GM12874 (cell line): Measurements from ENCODE around the gene CYP17A1.

Source experiments
- CTCF ChIP-seq: IDR thresholded peaks from 2 replicates; pipeline ENCODE4 v1.5.1; 2011; ENCODE audit warnings: low read depth, mild to moderate bottlenecking, control low read depth, low read length, moderate library complexity; ENCODE audit not compliant: insufficient read depth

CYP17A1 gene

DNA sequence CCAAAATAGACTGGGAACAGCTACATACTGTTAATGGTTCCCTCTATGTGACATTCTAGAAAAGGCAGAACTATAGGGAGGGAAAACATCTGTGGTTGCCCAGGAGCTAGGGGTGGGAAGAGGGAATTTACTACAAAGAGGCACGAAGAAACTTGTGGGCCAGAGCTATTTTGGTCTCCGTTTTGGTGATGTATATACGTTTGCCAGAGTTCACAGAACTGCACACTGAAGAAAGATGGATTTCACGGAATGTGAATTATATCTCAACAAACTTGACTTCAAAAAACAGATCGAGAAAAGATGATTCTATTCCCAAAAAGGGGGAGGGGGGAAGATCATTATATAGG is 31.7 kb upstream of the CYP17A1 start:
- no peak for TF ChIP-seq CTCF

DNA sequence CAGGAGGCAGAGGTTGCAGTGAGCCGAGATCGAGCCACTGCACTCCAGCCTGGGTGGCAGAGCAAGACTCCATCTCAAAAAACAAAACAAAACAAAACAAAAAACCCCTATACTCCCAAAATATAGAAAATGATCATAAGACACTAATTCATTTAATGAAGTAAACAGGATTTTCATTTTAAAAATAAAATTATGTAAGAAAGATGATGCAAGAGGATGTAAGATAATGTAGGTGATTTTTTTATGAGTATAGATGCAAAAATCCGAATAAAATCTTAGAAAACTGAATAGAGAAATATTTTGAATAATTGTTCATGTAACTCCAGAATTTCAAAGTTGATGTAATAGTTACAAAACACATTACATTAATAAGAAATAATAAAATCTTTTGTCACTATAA is 28.4 kb upstream of the CYP17A1 start:
- no peak for TF ChIP-seq CTCF

DNA sequence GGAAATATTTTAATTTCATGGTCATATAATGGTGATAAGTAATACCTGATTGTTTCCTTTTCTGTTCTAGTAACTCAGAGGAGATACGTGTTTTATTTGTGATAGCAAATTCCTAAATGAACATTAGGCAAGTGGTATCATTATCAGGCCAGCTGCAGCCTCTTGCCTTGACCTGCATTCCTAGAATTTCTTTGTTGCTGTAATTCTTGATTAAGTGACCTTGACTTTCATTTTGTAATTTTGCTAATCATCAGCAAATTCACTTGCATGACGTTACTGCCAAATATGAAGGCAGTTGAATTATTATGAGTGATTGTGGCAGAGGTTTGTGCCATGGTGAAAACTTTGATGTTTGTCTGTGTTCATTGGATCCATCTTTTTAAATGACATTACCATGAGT is 26.4 kb upstream of the CYP17A1 start:
- no peak for TF ChIP-seq CTCF

DNA sequence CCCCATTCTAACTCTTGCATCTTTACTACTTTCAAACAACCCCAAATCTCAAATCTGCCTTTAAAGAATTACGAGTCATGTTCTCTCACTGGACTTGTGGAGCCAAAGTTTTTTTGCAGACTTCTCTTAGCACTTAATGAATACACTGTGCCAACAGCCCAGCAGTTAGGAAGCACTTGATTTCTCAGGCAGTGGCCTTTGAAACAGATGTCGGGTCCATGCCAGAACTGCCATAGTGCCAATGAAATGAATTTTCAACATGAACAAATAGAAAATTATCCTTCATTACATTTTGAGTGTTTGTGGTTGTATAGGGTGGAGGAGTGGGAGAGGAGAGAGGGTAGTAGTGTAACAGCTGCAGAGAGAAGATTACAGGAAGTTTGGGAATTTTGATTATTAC is 22.7 kb upstream of the CYP17A1 start:
- no peak for TF ChIP-seq CTCF

- TF ChIP-seq CTCF = no peak
Measured at GRCh38 chr10:102856758-102857424, 19.7 kb upstream of the CYP17A1 start.

DNA sequence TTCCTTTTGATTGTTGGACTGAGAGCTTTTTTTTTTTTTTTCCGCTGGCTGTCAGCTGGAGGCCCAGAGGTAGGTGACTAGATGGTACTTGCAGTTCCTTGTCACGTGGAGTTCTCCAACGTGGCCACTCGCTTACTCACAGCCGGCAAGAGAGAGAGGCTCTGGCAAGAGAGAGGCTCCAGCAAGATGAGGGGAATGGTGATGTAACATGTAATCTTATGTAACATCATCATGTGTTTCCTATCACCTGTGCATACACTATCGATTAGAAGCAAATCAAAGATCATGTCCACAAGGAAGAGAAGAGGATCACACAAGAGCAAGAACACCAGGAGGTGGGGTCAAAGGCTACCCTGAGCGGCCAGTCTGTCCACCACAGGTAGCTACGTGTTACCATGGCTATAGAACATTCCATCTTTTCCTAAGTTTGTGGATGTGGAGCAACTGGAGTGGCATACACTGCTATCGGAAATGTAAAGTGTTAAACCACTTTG is 12.9 kb upstream of the CYP17A1 start:
- no peak for TF ChIP-seq CTCF

DNA sequence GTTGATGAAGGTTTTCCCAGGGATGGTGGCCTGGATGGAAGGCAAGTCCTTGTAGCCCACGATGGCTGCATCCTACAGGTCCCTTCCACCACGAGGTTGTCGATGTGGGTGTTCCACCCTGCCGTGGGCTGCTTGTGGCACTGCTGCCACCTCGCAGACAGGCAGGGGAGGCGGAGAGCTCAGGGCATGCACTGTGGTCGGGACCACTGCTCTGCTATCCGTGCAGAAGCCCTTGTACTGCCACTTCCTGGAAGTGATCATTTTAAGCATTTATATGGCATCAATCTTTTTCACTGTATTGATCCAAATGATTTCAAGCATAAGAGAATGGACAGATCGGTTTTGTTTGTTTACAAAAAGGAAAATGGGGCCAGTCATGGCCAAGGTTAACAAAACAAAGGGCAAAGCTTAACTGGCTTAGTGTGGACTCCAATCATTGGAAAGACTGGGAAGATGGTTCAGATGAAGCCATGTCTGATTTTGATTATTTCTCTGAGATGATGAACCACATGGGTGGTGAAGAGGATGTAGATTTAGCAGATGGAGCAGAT is 8.2 kb upstream of the CYP17A1 start:
- no peak for TF ChIP-seq CTCF
